Measurements from ENCODE around the gene ORMDL2.

DNA sequence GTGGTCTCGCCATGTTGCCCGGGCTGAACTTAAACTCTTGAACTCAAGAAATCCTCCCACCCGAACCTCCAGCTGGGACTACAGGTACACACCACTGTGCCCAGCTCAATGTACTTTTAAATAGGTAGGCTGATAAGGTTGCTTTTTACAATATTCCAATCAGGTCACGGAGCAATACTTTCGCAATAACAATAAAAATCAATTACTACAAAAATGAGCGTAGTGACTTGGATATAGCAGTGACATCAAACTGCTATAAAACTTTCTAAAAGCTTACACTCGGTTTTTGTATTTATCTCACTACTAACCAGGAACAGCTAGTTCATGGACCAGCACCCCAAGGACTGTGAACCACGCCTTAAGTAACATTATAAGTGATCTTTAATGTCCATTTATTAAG, 10.9 kb upstream of the ORMDL2 start:
- TF ChIP-seq, protein P1, sequence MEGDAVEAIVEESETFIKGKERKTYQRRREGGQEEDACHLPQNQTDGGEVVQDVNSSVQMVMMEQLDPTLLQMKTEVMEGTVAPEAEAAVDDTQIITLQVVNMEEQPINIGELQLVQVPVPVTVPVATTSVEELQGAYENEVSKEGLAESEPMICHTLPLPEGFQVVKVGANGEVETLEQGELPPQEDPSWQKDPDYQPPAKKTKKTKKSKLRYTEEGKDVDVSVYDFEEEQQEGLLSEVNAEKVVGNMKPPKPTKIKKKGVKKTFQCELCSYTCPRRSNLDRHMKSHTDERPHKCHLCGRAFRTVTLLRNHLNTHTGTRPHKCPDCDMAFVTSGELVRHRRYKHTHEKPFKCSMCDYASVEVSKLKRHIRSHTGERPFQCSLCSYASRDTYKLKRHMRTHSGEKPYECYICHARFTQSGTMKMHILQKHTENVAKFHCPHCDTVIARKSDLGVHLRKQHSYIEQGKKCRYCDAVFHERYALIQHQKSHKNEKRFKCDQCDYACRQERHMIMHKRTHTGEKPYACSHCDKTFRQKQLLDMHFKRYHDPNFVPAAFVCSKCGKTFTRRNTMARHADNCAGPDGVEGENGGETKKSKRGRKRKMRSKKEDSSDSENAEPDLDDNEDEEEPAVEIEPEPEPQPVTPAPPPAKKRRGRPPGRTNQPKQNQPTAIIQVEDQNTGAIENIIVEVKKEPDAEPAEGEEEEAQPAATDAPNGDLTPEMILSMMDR (conservative IDR thresholded peaks at IDR 0.05 in 1 of 2, IDR thresholded peaks at IDR 0.05 in 1 of 2; ENCODE audit: low read depth in 1 of 2, low read length in 2 of 2), result no peak
- no peak for TF ChIP-seq EZH2 (IDR thresholded peaks at IDR 0.05; ENCODE audit: low read length, missing control alignments)

Measured in fibroblast of lung (primary cell).